Calu3 (cell line): ENCODE measurements around the gene NECTIN2. TPM values are rescaled to one million over a fixed set of nuclear protein-coding genes. Genes with fewer than 3 reads are reported as not detected.

Experiments used
- BruUV-seq: library from RNA; stranded (reverse); fragments of 400-500 nt; replicated peaks from 2 replicates; lab custom pipeline; 2021; lab: Mats Ljungman, UMichigan
- CTCF ChIA-PET: fragments of 300-600 bp; sonication (Branson Sonifier 250); formaldehyde crosslinking; loops from one replicate; lab custom pipeline; 2022; ENCODE audit warnings: antibody characterized with exemption; lab: Charles Lee
- DNase-seq: peaks from one replicate; pipeline ENCODE4 v3.0.0; 2022
- H3K27ac Mint-ChIP-seq: one replicate; pipeline ENCODE4 v1.8.0; 2022; ENCODE audit warnings: mixed read lengths; ENCODE audit not compliant: unreplicated experiment
- H3K27me3 Mint-ChIP-seq: one replicate; pipeline ENCODE4 v1.8.0; 2022; ENCODE audit warnings: mixed read lengths; ENCODE audit not compliant: unreplicated experiment
- H3K36me3 Mint-ChIP-seq: one replicate; pipeline ENCODE4 v1.8.0; 2022; ENCODE audit warnings: mild to moderate bottlenecking, moderate library complexity, mixed read lengths; ENCODE audit not compliant: insufficient read depth, unreplicated experiment
- H3K4me1 Mint-ChIP-seq: one replicate; pipeline ENCODE4 v1.8.0; 2022; ENCODE audit warnings: mild to moderate bottlenecking, low read depth, mixed read lengths; ENCODE audit not compliant: unreplicated experiment
- H3K4me3 Mint-ChIP-seq: one replicate; pipeline ENCODE4 v1.8.0; 2022; ENCODE audit warnings: mild to moderate bottlenecking, low read depth, moderate library complexity, mixed read lengths; ENCODE audit not compliant: unreplicated experiment
- H3K9me3 Mint-ChIP-seq: one replicate; pipeline ENCODE4 v1.8.0; 2022; ENCODE audit warnings: low read depth, mixed read lengths; ENCODE audit not compliant: unreplicated experiment
- intact Hi-C: fragments of 100-400 bp; cut with micrococcal nuclease; formaldehyde crosslinking; loops from one replicate; pipeline ENCODE4 v1.10.0; 2022; ENCODE audit not compliant: unreplicated experiment
- total RNA-seq: library from RNA; stranded (reverse); gene quantifications from 2 replicates; pipeline ENCODE4 v1.2.3, GENCODE V29; 2022
- TF ChIP-seq, protein P1 (sequence below): fragments of 200-600 bp; IDR thresholded peaks from one replicate; pipeline ENCODE4 v1.8.0; 2022; ENCODE audit warnings: antibody characterized with exemption; ENCODE audit not compliant: unreplicated experiment

The NECTIN2 gene
- total RNA-seq, 1 experiment from 2014 or later, result 137 TPM

DNA sequence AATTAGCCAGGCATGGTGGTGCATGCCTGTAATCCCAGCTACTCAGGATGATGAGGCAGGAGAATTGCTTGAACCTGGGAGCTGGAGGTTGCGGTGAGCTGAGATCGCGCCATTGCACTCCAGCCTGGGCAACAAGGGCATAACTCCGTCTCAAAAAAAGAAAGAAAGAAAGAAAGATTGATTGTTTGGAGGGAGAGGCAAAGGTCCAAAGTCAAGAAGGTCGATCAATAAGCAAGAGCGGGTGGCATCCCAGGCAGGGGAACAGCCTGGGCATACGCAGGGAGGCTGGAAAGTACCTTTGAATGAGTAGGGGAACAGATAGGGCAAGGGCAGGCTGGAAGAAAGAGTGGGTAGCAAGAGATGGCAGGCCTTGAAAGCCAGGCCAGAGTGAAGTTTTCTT is 84.0 kb downstream of the NECTIN2 start:
- TF ChIP-seq, protein P1, sequence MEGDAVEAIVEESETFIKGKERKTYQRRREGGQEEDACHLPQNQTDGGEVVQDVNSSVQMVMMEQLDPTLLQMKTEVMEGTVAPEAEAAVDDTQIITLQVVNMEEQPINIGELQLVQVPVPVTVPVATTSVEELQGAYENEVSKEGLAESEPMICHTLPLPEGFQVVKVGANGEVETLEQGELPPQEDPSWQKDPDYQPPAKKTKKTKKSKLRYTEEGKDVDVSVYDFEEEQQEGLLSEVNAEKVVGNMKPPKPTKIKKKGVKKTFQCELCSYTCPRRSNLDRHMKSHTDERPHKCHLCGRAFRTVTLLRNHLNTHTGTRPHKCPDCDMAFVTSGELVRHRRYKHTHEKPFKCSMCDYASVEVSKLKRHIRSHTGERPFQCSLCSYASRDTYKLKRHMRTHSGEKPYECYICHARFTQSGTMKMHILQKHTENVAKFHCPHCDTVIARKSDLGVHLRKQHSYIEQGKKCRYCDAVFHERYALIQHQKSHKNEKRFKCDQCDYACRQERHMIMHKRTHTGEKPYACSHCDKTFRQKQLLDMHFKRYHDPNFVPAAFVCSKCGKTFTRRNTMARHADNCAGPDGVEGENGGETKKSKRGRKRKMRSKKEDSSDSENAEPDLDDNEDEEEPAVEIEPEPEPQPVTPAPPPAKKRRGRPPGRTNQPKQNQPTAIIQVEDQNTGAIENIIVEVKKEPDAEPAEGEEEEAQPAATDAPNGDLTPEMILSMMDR, result no peak
- DNase-seq, result no peak
- no TSS peak for BruUV-seq
- intact Hi-C loops, result no loop called here
- Mint-ChIP-seq H3K9me3 (no peaks in the 10 kb centered on the region), H3K36me3 (peaks cover 8% of the 10 kb centered on the region), H3K4me3 (no peak overlapping the region), H3K27me3 (peaks cover 56% of the 10 kb centered on the region), H3K27ac (no peak overlapping the region), H3K4me1 (peaks cover 8% of the 10 kb centered on the region)
- CTCF ChIA-PET, result no interaction called here

DNA sequence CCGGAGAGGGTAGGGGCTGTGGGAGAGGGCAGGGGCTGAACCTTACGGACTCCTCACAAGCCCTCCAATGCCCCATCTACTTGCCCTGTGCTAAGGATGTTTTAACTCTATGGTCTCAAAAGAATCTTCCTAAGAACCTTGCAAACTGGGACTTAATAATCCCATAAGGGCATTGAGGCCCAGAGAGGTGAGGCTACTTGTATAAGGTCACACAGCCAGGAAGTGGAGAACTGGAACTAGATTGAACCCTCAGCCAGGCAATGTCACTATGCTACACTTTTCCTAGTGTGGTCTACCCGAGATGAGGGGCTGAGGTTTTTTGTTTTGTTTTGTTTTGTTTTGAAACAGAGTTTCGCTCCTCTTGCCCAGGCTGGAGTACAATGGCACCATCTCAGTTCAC is 85.4 kb downstream of the NECTIN2 start:
- BruUV-seq, result no TSS peak
- peaks cover 45% of the 10 kb centered on the region for H3K27me3 Mint-ChIP-seq
- TF ChIP-seq, protein P1, result no peak
- no peaks in the 10 kb centered on the region for H3K9me3 Mint-ChIP-seq
- no peak for DNase-seq
- CTCF ChIA-PET, result no interaction called here
- H3K36me3 Mint-ChIP-seq, result peaks cover 8% of the 10 kb centered on the region
- no peak overlapping the region for H3K27ac Mint-ChIP-seq
- peaks cover 8% of the 10 kb centered on the region for H3K4me1 Mint-ChIP-seq
- H3K4me3 Mint-ChIP-seq, result no peak overlapping the region
- intact Hi-C loops, result no loop called here

Other genes with a start within 250 kb of the NECTIN2 start
- not detected in 2 replicates for gene IGSF23, start 232.7 kb upstream of the NECTIN2 start, total RNA-seq
- 176 and 215 TPM in 2 replicates for gene PVR, start 202.4 kb upstream of the NECTIN2 start, total RNA-seq
- 66.2 and 67.8 TPM in 2 replicates for gene CEACAM19, start 174.8 kb upstream of the NECTIN2 start, total RNA-seq
- gene CEACAM16, start 147.1 kb upstream of the NECTIN2 start, total RNA-seq, result 0.38 TPM in 1 of 2 replicates, not detected in the other
- gene BCL3, start 97.6 kb upstream of the NECTIN2 start, total RNA-seq, result 37.7 and 41.5 TPM in 2 replicates
- gene CBLC, start 68.4 kb upstream of the NECTIN2 start, total RNA-seq, result 54.3 and 63.1 TPM in 2 replicates
- gene BCAM, start 37.2 kb upstream of the NECTIN2 start, total RNA-seq, result 30.0 and 31.2 TPM in 2 replicates
- gene TOMM40, start 45.0 kb downstream of the NECTIN2 start, total RNA-seq, result 152 and 162 TPM in 2 replicates
- 1.1 and 4.1 TPM in 2 replicates for gene APOE, start 59.5 kb downstream of the NECTIN2 start, total RNA-seq
- gene APOC1, start 68.3 kb downstream of the NECTIN2 start, total RNA-seq, result 4.7 and 5.0 TPM in 2 replicates
- not detected in 2 replicates for gene APOC4, start 95.9 kb downstream of the NECTIN2 start, total RNA-seq
- not detected in 2 replicates for gene APOC2, start 99.8 kb downstream of the NECTIN2 start, total RNA-seq
- 172 and 183 TPM in 2 replicates for gene CLPTM1, start 109.1 kb downstream of the NECTIN2 start, total RNA-seq
- gene RELB, start 155.2 kb downstream of the NECTIN2 start, total RNA-seq, result 37.9 and 44.5 TPM in 2 replicates
- 115 and 126 TPM in 2 replicates for gene CLASRP, start 192.7 kb downstream of the NECTIN2 start, total RNA-seq
- 5.3 and 6.3 TPM in 2 replicates for gene ZNF296, start 230.2 kb downstream of the NECTIN2 start, total RNA-seq
- gene GEMIN7, start 233.0 kb downstream of the NECTIN2 start, total RNA-seq, result 36.0 and 42.0 TPM in 2 replicates
- gene PPP1R37, start 246.9 kb downstream of the NECTIN2 start, total RNA-seq, result 45.7 and 59.7 TPM in 2 replicates